ENCODE data around the gene GABPA.
"Not testable (repeated sequence)": the region's sequence is repeated elsewhere in the genome, so short reads cannot be mapped to it uniquely, and the experiment has no call there.

The GABPA gene

GRCh38 chr21:25742900-25743299 lies 8.1 kb downstream of the GABPA start:
- no peak for DNase-seq (ENCODE audit: low spot score)

- no peak for DNase-seq (ENCODE audit: low spot score)
Measured at GRCh38 chr21:25744854-25745253, 10.1 kb downstream of the GABPA start.

- no peak for DNase-seq (ENCODE audit: low spot score)
Measured at GRCh38 chr21:25750085-25750484, 15.3 kb downstream of the GABPA start.

DNA sequence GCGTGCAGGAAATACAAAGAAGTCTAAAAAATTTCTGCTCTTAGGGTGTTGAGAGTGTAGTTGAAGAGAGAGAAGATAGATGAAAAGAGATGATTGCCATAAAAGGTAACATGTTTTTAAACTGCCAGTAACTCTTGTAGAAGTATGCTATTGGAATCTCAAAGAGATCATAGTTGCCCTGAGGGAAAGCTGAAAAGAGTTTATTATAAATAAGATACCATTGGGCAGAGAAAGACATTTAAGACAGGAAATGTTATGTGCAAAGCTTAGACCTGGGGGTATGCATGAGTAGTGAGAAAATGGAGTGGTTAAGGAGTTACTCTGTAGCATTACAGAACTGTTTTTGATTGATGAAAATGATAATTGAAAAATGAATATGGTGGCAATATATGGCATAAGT lies 17.6 kb downstream of the GABPA start:
- no peak for DNase-seq (ENCODE audit: low spot score)

- DNase-seq (ENCODE audit: low spot score), result no peak
Measured at GRCh38 chr21:25756190-25756932, 21.6 kb downstream of the GABPA start.

- DNase-seq (ENCODE audit: low spot score), result no peak
Measured at GRCh38 chr21:25757531-25757930, 22.8 kb downstream of the GABPA start.

- no peak for DNase-seq (ENCODE audit: low spot score)
Measured at GRCh38 chr21:25759573-25759972, 24.8 kb downstream of the GABPA start.

DNA sequence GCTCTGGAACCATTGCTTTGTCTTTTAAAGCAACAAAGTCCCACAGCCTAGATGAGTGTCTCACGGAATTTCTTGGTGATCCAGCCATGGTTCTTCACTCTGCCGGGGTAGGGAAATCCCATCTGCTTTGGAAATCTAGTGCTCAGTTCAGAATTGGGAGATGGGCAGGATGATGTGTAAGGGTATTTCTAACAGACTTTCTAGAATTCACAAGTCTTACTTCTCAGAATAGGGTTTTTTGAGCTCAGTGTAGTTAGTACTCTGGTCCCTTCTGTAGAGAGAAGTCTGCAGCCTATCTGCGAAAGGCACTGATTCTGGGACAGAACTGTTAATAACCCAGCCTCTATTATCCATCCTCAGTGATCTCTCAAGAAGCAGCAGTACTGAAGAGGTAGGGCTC lies 25.3 kb downstream of the GABPA start:
- DNase-seq (ENCODE audit: low spot score), result no peak

- DNase-seq (ENCODE audit: low spot score), result no peak
Measured at GRCh38 chr21:25760677-25761076, 25.9 kb downstream of the GABPA start.

- DNase-seq (ENCODE audit: low spot score), result no peak
Measured at GRCh38 chr21:25764065-25764464, 29.3 kb downstream of the GABPA start.

DNA sequence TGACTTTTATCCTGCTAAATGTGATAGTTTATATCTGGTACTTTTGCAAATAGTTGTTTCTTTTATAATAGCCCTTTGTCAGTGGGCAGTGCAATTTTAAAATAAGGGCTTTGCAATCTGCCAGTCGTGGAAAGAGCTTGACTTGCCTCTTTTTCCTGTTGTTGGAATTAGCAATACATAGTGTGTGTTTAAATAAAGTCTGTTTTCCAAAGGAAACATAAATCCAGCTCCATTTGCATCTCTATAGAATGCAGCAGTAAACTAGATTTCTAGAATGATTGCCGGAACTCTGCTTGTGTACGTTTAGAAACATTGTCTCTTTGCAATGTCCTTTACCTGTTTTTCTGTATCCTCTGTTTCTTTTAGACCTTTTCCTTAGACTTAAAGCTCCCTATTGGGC lies 33.1 kb downstream of the GABPA start:
- DNase-seq (ENCODE audit: low spot score), result no peak

- DNase-seq (ENCODE audit: low spot score), result no peak
Measured at GRCh38 chr21:25772686-25773085, 37.9 kb downstream of the GABPA start.

GRCh38 chr21:25776440-25776839 lies 41.7 kb downstream of the GABPA start:
- DNase-seq (ENCODE audit: low spot score), result no peak

GRCh38 chr21:25778126-25778875 lies 43.5 kb downstream of the GABPA start:
- not testable (repeated sequence) for DNase-seq (ENCODE audit: low spot score)

GRCh38 chr21:25788677-25789076 lies 53.9 kb downstream of the GABPA start:
- no peak for DNase-seq (ENCODE audit: low spot score)

DNA sequence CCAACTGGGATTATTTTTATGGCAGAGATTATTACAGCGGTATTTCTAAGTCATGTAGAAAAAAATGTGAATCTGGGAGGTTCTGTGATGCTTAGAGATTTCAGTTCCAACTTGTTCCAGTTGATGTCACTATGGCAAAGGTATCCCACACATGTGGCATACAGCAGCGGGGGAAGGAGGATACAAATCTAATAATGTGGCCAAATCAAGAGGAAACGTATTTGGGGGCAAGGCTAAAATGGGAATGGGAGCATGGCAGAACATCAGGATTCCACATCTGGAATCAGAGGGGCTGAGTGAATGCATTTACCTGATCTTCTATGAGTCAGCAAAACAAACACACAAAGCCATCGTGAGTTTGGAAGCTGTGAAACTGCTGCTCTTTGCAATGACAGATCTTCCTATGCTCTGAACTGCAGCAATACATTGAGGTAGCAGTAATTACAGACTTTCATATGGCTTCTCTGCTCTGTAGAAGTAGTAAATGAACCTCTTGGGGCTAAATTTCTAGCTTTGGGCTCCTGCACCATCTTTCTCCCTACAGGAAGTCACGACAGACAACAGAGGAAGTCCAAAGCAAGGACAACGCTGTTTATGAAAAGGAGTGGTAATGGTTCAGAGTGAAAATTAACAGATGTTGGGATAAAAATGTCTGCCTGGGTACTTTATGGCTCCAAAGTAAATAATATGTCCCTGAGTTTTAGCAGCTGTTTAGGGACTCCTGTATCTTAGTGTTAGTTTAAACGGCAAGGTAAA lies 55.5 kb downstream of the GABPA start:
- no peak for DNase-seq (ENCODE audit: low spot score)

GRCh38 chr21:25790878-25791204 lies 56.1 kb downstream of the GABPA start:
- no peak for DNase-seq (ENCODE audit: low spot score)

DNA sequence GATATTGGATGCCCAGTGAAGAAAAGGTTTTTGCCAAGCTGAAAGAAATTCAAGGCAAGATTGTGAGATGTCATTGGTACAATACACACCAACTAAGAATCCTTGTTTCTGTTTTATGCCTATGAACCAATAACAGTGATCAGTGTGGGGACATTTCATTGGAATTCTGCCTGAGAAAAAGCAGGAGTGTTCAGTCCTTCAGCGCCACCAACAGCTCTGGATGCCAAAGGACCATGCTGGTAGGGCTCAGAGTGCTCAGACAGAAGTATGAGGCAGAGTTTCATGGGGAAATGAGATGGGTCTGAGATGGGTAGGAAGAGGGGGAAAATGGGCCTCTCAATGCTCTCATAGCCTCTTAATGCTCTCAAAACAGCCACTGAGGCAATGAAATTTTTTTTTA lies 56.5 kb downstream of the GABPA start:
- no peak for DNase-seq (ENCODE audit: low spot score)

- DNase-seq (ENCODE audit: low spot score), result peak; percentile 83
Measured at GRCh38 chr21:25801217-25802014, 66.6 kb downstream of the GABPA start.

DNA sequence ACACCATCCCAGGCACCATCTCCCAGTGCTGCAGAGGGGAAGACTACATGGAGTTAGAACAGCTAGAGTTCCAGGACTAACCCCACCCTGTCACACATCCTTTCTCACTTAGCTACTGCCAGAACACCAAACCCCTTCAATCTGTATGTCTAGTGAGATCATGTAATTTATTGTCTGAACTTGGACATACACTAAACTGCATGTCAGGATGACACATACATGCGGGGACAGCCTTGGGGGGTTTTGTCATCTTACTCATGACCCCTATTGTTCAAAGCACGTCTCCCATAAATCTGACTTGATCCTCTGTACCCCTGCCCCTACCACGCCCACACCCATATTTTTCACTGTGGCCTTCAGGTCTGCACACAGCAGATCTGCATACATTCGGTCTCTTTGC lies 71.3 kb downstream of the GABPA start:
- no peak for DNase-seq (ENCODE audit: low spot score)

- no peak for DNase-seq (ENCODE audit: low spot score)
Measured at GRCh38 chr21:25807191-25807590, 72.4 kb downstream of the GABPA start.

DNA sequence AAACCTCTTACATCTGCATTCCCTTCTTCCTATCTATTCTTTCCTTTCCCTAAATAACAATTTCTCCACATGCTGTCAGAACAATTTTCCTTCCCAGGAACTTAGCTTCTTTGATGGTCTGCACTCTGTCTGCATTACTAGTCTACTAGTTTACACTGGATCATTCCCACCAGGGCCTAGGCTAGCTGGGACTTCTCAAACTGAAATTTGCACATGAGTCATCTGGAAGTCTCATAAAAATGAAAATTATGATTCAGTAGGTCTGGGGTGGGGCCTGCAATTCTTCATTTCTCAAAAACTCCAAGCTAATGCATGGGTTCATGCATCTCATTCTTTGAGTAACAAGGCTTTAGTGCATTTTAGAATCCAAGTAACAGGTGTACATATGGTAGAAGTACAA lies 74.2 kb downstream of the GABPA start:
- DNase-seq (ENCODE audit: low spot score), result no peak

All from hematopoietic multipotent progenitor cell treated with erythropoietin and hydrocortisone succinate and interleukin-3 and kit ligand, for 15 days (in vitro differentiated cells).